ENCODE data around the gene CD53.
A peak's percentile ranks its signal among the peaks of the same experiment; 100 is the strongest.
"Not testable (repeated sequence)": the region's sequence is repeated elsewhere in the genome, so short reads cannot be mapped to it uniquely, and the experiment has no call there.

The CD53 gene

DNA sequence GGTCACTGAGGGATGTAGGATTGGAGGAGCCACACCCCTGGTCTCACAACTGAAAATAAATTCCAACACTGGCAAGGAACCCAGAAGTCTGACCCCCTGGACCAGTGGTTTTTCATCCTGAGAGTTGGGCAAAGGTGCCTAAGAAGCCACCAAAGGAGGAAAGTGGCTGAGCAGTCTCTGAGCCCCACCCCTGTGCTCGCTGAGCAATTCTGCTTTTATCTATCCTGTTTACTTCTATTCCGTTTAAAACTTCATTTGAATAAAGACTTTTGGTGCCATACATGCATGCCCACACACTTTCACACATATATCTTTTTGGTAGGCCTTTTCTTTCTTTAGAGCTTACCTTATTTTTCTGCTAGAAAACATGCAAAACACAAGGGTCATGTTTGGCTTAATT, 13.9 kb upstream of the CD53 start:
- Histone ChIP-seq H3K27me3 (ENCODE audit: low read length) (no peaks in the 10 kb centered on the region), H4K20me1 (ENCODE audit: low read depth, low read length) (no peaks in the 10 kb centered on the region), H3K36me3 (ENCODE audit: low read length) (no peaks in the 10 kb centered on the region), H3F3A (ENCODE audit: insufficient read depth) (no peaks in the 10 kb centered on the region), H3K4me2 (ENCODE audit: low read depth, low read length, poor library complexity, severe bottlenecking) (no peak overlapping the region), H3K9ac (ENCODE audit: low read length) (no peak overlapping the region), H3K79me2 (ENCODE audit: insufficient read depth, low read length) (no peaks in the 10 kb centered on the region), H2AFZ (ENCODE audit: low read depth, low read length, severe bottlenecking) (peak overlapping the region; percentile 20), H3K9me2 (replicated peaks; ENCODE audit: insufficient read depth, low read length) (no peaks in the 10 kb centered on the region), H3K27ac (ENCODE audit: low read depth, low read length) (no peak overlapping the region), H3K4me3 (ENCODE audit: insufficient read depth, low read length, poor library complexity, severe bottlenecking) (no peak overlapping the region), H3K9me3 (ENCODE audit: insufficient read depth, low read length) (peaks cover 4% of the 10 kb centered on the region; the same call in 1 of the 2 replicates)
- TF ChIP-seq, protein P1, sequence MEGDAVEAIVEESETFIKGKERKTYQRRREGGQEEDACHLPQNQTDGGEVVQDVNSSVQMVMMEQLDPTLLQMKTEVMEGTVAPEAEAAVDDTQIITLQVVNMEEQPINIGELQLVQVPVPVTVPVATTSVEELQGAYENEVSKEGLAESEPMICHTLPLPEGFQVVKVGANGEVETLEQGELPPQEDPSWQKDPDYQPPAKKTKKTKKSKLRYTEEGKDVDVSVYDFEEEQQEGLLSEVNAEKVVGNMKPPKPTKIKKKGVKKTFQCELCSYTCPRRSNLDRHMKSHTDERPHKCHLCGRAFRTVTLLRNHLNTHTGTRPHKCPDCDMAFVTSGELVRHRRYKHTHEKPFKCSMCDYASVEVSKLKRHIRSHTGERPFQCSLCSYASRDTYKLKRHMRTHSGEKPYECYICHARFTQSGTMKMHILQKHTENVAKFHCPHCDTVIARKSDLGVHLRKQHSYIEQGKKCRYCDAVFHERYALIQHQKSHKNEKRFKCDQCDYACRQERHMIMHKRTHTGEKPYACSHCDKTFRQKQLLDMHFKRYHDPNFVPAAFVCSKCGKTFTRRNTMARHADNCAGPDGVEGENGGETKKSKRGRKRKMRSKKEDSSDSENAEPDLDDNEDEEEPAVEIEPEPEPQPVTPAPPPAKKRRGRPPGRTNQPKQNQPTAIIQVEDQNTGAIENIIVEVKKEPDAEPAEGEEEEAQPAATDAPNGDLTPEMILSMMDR (IDR thresholded peaks at IDR 0.05; ENCODE audit: insufficient read depth, low read length, poor library complexity, severe bottlenecking) = no peak
- TF ChIP-seq EZH2phosphoT487 (conservative IDR thresholded peaks at IDR 0.05; ENCODE audit: low read length) = no peak

DNA sequence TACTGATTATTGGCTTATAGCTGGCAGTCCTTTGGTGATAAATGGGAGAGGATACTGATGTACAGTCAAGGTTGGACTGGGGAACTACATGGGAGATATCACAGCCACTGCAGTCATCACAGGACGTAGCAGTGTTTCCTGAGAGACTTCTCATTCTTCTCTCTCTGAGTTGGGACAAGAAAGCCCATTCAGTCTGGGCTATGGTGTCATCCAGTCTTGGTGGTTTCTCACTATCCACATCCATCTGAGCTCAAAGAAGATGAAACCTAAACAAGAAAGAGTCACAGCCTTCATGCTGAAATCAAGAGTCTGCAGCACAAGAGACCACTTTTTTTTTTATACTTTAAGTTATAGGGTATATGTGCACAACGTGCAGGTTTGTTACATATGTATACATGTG, 12.8 kb upstream of the CD53 start:
- H3K79me2 ChIP-seq (ENCODE audit: insufficient read depth, low read length) = no peaks in the 10 kb centered on the region

DNA sequence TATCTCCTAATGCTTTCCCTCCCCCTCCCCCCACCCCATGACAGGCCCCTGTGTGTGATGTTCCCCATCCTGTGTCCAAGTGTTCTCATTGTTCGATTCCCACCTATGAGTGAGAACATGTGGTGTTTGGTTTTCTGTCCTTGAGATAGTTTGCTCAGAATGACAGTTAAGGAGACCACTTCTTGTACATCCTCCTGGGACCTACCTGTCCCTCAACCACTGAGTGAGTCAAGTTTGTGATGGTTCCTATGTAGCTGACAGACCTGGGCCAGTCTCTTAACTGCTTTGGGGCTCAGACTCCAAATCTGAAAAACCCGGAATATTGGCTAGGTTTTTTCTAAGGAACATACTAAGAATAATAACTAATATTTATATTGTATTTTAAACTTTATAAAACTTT, 12.3 kb upstream of the CD53 start:
- not testable (repeated sequence) for H3K4me3 ChIP-seq (ENCODE audit: insufficient read depth, low read length, poor library complexity, severe bottlenecking); H4K20me1 ChIP-seq (ENCODE audit: low read depth, low read length); H3K9me2 ChIP-seq (replicated peaks; ENCODE audit: insufficient read depth, low read length); H3F3A ChIP-seq (ENCODE audit: insufficient read depth); H3K36me3 ChIP-seq (ENCODE audit: low read length); H3K27me3 ChIP-seq (ENCODE audit: low read length); H3K4me2 ChIP-seq (ENCODE audit: low read depth, low read length, poor library complexity, severe bottlenecking); H3K79me2 ChIP-seq (ENCODE audit: insufficient read depth, low read length); H2AFZ ChIP-seq (ENCODE audit: low read depth, low read length, severe bottlenecking); H3K9ac ChIP-seq (ENCODE audit: low read length); H3K27ac ChIP-seq (ENCODE audit: low read depth, low read length)
- peaks cover 17% of the 10 kb centered on the region; the same call in 1 of the 2 replicates for H3K9me3 ChIP-seq (ENCODE audit: insufficient read depth, low read length)

More for the DNA sequence above, 12.8 kb upstream of the CD53 start:
- Histone ChIP-seq H3F3A (ENCODE audit: insufficient read depth) (no peaks in the 10 kb centered on the region), H3K4me3 (ENCODE audit: insufficient read depth, low read length, poor library complexity, severe bottlenecking) (no peak overlapping the region), H2AFZ (ENCODE audit: low read depth, low read length, severe bottlenecking) (no peak overlapping the region), H3K9me2 (replicated peaks; ENCODE audit: insufficient read depth, low read length) (no peaks in the 10 kb centered on the region), H3K27me3 (ENCODE audit: low read length) (no peaks in the 10 kb centered on the region), H3K36me3 (ENCODE audit: low read length) (no peaks in the 10 kb centered on the region), H3K27ac (ENCODE audit: low read depth, low read length) (no peak overlapping the region), H3K9me3 (ENCODE audit: insufficient read depth, low read length) (peaks cover 15% of the 10 kb centered on the region; the same call in 1 of the 2 replicates), H4K20me1 (ENCODE audit: low read depth, low read length) (no peaks in the 10 kb centered on the region), H3K4me2 (ENCODE audit: low read depth, low read length, poor library complexity, severe bottlenecking) (no peak overlapping the region), H3K9ac (ENCODE audit: low read length) (no peak overlapping the region)
- no peak for TF ChIP-seq EZH2phosphoT487 (conservative IDR thresholded peaks at IDR 0.05; ENCODE audit: low read length)
- TF ChIP-seq, protein P1 (IDR thresholded peaks at IDR 0.05; ENCODE audit: insufficient read depth, low read length, poor library complexity, severe bottlenecking) = no peak

DNA sequence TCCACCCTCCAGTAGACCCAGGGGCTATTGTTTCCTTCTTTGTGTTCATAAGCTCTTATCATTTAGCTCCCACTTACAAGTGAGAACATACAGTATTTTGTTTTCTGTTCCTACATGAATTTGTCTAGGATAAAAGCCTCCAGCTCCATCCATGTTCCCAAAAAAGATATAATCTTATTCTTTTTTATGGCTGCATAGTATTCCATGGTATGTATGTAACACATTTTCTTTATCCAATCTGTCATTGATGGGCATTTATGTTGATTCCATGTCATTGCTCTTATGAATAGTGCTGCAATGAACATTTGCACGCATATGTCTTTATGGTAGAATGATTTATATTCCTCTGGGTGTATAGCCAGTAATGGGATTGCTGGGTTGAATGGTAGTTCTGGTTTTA, 11.0 kb upstream of the CD53 start:
- not testable (repeated sequence) for H3K4me2 ChIP-seq (ENCODE audit: low read depth, low read length, poor library complexity, severe bottlenecking); H3F3A ChIP-seq (ENCODE audit: insufficient read depth); H3K79me2 ChIP-seq (ENCODE audit: insufficient read depth, low read length); H3K9me2 ChIP-seq (replicated peaks; ENCODE audit: insufficient read depth, low read length); H2AFZ ChIP-seq (ENCODE audit: low read depth, low read length, severe bottlenecking); H3K27ac ChIP-seq (ENCODE audit: low read depth, low read length); H4K20me1 ChIP-seq (ENCODE audit: low read depth, low read length); H3K9ac ChIP-seq (ENCODE audit: low read length); H3K36me3 ChIP-seq (ENCODE audit: low read length); H3K4me3 ChIP-seq (ENCODE audit: insufficient read depth, low read length, poor library complexity, severe bottlenecking); H3K27me3 ChIP-seq (ENCODE audit: low read length)
- peaks cover 17% of the 10 kb centered on the region; the same call in 1 of the 2 replicates for H3K9me3 ChIP-seq (ENCODE audit: insufficient read depth, low read length)

All from SU-DHL-6 (cell line).